Retinal pigment epithelial cell (primary cell): ENCODE results near the gene RBCK1.
"Not testable (repeated sequence)": the region's sequence is repeated elsewhere in the genome, so short reads cannot be mapped to it uniquely, and the experiment has no call there.

ENCODE experiments used
- DNase-seq: peaks from one replicate; pipeline ENCODE4 v3.0.0-alpha.2; 2010; ENCODE audit warnings: low read depth
- H3K4me3 ChIP-seq: 2 replicates; pipeline ENCODE4 v1.5.1; 2011; ENCODE audit warnings: mild to moderate bottlenecking, low read length, control low read depth, moderate library complexity
- CTCF ChIP-seq: conservative IDR thresholded peaks from 2 replicates; pipeline ENCODE4 v1.5.1; 2011; ENCODE audit warnings: low read depth, low read length, control low read depth, inconsistent platforms

RBCK1 gene

GRCh38 chr20:385448-385847 is 22.7 kb upstream of the RBCK1 start:
- no peak for DNase-seq
- TF ChIP-seq CTCF: no peak
- no peak overlapping the region for H3K4me3 ChIP-seq

GRCh38 chr20:386634-387033 is 21.5 kb upstream of the RBCK1 start:
- not testable (repeated sequence) for H3K4me3 ChIP-seq, DNase-seq

GRCh38 chr20:387520-387919 is 20.6 kb upstream of the RBCK1 start:
- DNase-seq: no peak
- no peak overlapping the region for H3K4me3 ChIP-seq
- TF ChIP-seq CTCF: no peak

- no peak for TF ChIP-seq CTCF
- no peak for DNase-seq
- no peak overlapping the region for H3K4me3 ChIP-seq
Observed at GRCh38 chr20:388034-388994, 19.8 kb upstream of the RBCK1 start.

- TF ChIP-seq CTCF: no peak
- no peak for DNase-seq
- no peak overlapping the region for H3K4me3 ChIP-seq
Observed at GRCh38 chr20:389220-389619, 18.9 kb upstream of the RBCK1 start.

- no peak overlapping the region for H3K4me3 ChIP-seq
- no peak for TF ChIP-seq CTCF
- no peak for DNase-seq
Observed at GRCh38 chr20:391041-391711, 16.9 kb upstream of the RBCK1 start.

GRCh38 chr20:393296-393695 is 14.8 kb upstream of the RBCK1 start:
- not testable (repeated sequence) for H3K4me3 ChIP-seq, DNase-seq

GRCh38 chr20:396252-396618 is 11.9 kb upstream of the RBCK1 start:
- TF ChIP-seq CTCF: no peak
- DNase-seq: no peak
- no peak overlapping the region for H3K4me3 ChIP-seq
